Lower leg skin (tissue), 3 donors: ENCODE data around the gene TRIO.

Source experiments
- CTCF ChIP-seq, 3 donors: fragments of 450-650 bp; IDR thresholded peaks; one replicate each; pipeline ENCODE4 v1.5.1; 2016; ENCODE audit warnings: antibody characterized with exemption in 3 of 3, mild to moderate bottlenecking in 3 of 3, moderate library complexity in 2 of 3
- POLR2A ChIP-seq, 2 donors: fragments of 450-650 bp; IDR thresholded peaks; one replicate each; pipeline ENCODE4 v1.6.1; 2016 to 2017; ENCODE audit warnings: antibody characterized with exemption in 2 of 2, mild to moderate bottlenecking in 1 of 2, moderate library complexity in 1 of 2

GRCh38 chr5:14510156-14510734 lies 367.1 kb downstream of the TRIO start:
- TF ChIP-seq CTCF (IDR thresholded peaks at IDR 0.05) (no peak), POLR2A (IDR thresholded peaks at IDR 0.05) (no peak)
